GM12875 (cell line): ENCODE data around the gene BLOC1S5.
A peak's percentile ranks its signal among the peaks of the same experiment; 100 is the strongest.

ENCODE experiments used
- H3K4me3 ChIP-seq: one replicate; pipeline ENCODE4 v1.5.1; 2011; ENCODE audit warnings: low read depth, low read length, control low read depth
- CTCF ChIP-seq: IDR thresholded peaks from 2 replicates; pipeline ENCODE4 v1.5.1; 2011; ENCODE audit warnings: low read depth, mild to moderate bottlenecking, control low read depth, inconsistent platforms, low read length, moderate library complexity, borderline replicate concordance; ENCODE audit not compliant: insufficient read depth

The BLOC1S5 gene

GRCh38 chr6:8006208-8006607 is 58.0 kb downstream of the BLOC1S5 start:
- 0 out of 2 replicates have a peak, but pooled peaks have one; percentile 3 for TF ChIP-seq CTCF

DNA sequence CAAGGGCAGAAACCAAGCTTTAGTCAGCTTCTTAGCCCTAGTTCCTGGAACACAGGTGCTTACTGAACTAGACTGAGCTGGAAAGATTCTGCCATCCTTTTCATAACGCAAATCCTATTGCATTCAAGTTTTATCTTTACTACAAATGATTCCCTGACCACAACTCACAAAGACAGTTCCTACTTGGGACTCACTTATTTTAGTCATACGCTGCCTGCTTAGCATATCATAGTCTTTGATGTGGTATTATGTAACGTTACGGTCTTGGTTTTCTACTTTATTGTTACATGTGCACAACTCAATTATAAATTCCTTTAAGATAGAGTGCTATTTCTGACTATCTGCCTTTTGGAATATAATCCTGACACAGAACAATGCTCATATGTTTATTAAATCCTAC is 59.1 kb downstream of the BLOC1S5 start:
- no peak overlapping the region for H3K4me3 ChIP-seq
- TF ChIP-seq CTCF: no peak

More at GRCh38 chr6:8006208-8006607, 58.0 kb downstream of the BLOC1S5 start:
- no peak overlapping the region for H3K4me3 ChIP-seq

GRCh38 chr6:8000636-8001035 is 63.6 kb downstream of the BLOC1S5 start:
- no peak overlapping the region for H3K4me3 ChIP-seq
- no peak for TF ChIP-seq CTCF

DNA sequence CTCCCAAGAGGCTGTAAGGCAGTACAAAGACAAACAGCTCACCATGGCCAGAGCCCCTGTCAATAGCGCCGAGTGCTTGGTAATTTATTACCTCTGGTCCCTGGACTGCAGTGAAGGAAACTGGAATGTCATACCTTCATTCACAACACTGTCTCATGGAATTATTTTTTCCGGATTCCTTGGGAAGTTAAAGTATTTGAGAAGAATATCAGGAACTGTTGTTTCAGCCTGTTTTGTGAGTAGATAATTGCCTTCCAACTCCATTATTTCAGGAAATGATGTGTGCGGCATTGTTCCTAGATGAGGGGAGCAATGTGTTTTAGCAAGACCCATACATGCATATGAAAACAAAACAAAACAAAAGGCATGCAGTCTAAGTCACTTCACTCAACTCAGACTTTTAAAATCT is 64.0 kb downstream of the BLOC1S5 start:
- TF ChIP-seq CTCF: no peak
- no peak overlapping the region for H3K4me3 ChIP-seq

- no peak overlapping the region for H3K4me3 ChIP-seq
- TF ChIP-seq CTCF: no peak
Observed at GRCh38 chr6:7999201-7999600, 65.0 kb downstream of the BLOC1S5 start.

- no peak for TF ChIP-seq CTCF
- H3K4me3 ChIP-seq: no peak overlapping the region
Observed at GRCh38 chr6:7998103-7998725, 66.0 kb downstream of the BLOC1S5 start.

- no peak overlapping the region for H3K4me3 ChIP-seq
- TF ChIP-seq CTCF: no peak
Observed at GRCh38 chr6:7997286-7997685, 66.9 kb downstream of the BLOC1S5 start.
